Right lobe of liver (tissue), 6 donors: Measurements from ENCODE around the gene GBE1. TPM values are rescaled to one million over a fixed set of nuclear protein-coding genes. Genes with fewer than 3 reads are reported as not detected.

Experiments
- ATAC-seq, 4 donors: fragments of 200-7000 bp; cut with Tn5 transposase; one replicate each; pipeline ENCODE4 v1.9.1; 2020; ENCODE audit warnings: mild to moderate bottlenecking in 4 of 4, moderate library complexity in 4 of 4
- DNase-seq, 3 donors: peaks; one replicate each; pipeline ENCODE4 v3.0.0-alpha.2; 2020
- H3K27ac ChIP-seq, 3 donors: fragments of 200-600 bp; one replicate each; pipeline ENCODE4 v1.8.0; 2022
- H3K27me3 ChIP-seq, 2 donors: fragments of 200-600 bp; one replicate each; pipeline ENCODE4 v1.8.0; 2022
- H3K36me3 ChIP-seq, 4 donors: fragments of 200-600 bp; sonication (generic) in 1 of 4; one replicate each; pipeline versions ENCODE4 v1.5.1 to v1.8.0; 2017 to 2022; ENCODE audit warnings: control low read depth in 1 of 4
- H3K4me1 ChIP-seq, 4 donors: fragments of 200-600 bp; sonication (generic) in 1 of 4; one replicate each; pipeline versions ENCODE4 v1.5.1 to v1.8.0; 2017 to 2022; ENCODE audit warnings: control low read depth in 1 of 4
- H3K4me3 ChIP-seq, 3 donors: fragments of 200-600 bp; one replicate each; pipeline ENCODE4 v1.8.0; 2022
- H3K9me3 ChIP-seq, 4 donors: fragments of 200-600 bp; sonication (generic) in 1 of 4; one replicate each; pipeline versions ENCODE4 v1.5.1 to v1.8.0; 2017 to 2022; ENCODE audit warnings: control low read depth in 1 of 4
- CTCF ChIP-seq, 4 donors: fragments of 200-600 bp in 3 of 4; fragments of 450-650 bp in 1 of 4; IDR thresholded peaks; one replicate each; pipeline versions ENCODE4 v1.5.1 to v1.8.0; 2016 to 2022; ENCODE audit warnings: antibody characterized with exemption in 4 of 4, mild to moderate bottlenecking in 2 of 4
- POLR2A ChIP-seq: fragments of 450-650 bp; IDR thresholded peaks from one replicate; pipeline ENCODE4 v1.6.1; 2017; ENCODE audit warnings: antibody characterized with exemption, mild to moderate bottlenecking
- WGBS: methylation state at CpG from one replicate; pipeline ENCODE4 v1.1.6; 2018; ENCODE audit warnings: low coverage, low lambda C conversion rate; ENCODE audit not compliant: insufficient coverage; ENCODE audit errors: missing lambda C conversion rate; 5-methylcytosine and 5-hydroxymethylcytosine counted together
- intact Hi-C, 2 donors: fragments of 100-400 bp; cut with DNase I; formaldehyde crosslinking; loops; one replicate each; pipeline versions ENCODE4 v1.11.2 to v1.14.1; 2022
- total RNA-seq, 6 experiments: library from RNA; depleted of rRNA in 2 of 6; stranded (reverse); fragments of >200 nt in 2 of 6; fragmentation: NEBNext Ultra II Directional in 3 of 6; extraction: Animal tissue kit (Norgen Biotek cat#: 25700) in 3 of 6; gene quantifications; one replicate each; pipeline versions ENCODE4 v1.1.0 to v1.2.4, GENCODE V29; 2016 to 2023
- donor health status: DM: no; HTN: yes; CAD: no.
- donor health status: DM: no; HTN: no; CAD: no.
- donor health status: DM: no; HTN: no; CAD: no.
- donor health status: DM: no; HTN: yes; CAD: no.
- donor health status: DM: no; HTN: yes; CAD: no.

The GBE1 gene
- total RNA-seq, 6 experiments from 2014 or later, result 27.3 to 66.0 (median 57.3) TPM

GRCh38 chr3:81790117-81790516 lies 28.7 kb upstream of the GBE1 start:
- no peaks in the 10 kb centered on the region for H3K4me1 ChIP-seq
- WGBS, result 46% methylated on average over 3 of the region's 3 CpGs
- TF ChIP-seq POLR2A, result no peak
- TF ChIP-seq CTCF (IDR thresholded peaks at IDR 0.05), result no peak
- DNase-seq, result no peak
- no peak overlapping the region for H3K27ac ChIP-seq
- no peak overlapping the region for H3K4me3 ChIP-seq
- H3K36me3 ChIP-seq, result no peaks in the 10 kb centered on the region
- H3K9me3 ChIP-seq, result no peaks in the 10 kb centered on the region
- intact Hi-C loops, result no loop called here
- no peaks in the 10 kb centered on the region for H3K27me3 ChIP-seq
- ATAC-seq, result no peak

GRCh38 chr3:81789691-81790090 lies 28.2 kb upstream of the GBE1 start:
- intact Hi-C loops, result no loop called here
- H3K36me3 ChIP-seq, result no peaks in the 10 kb centered on the region
- H3K4me3 ChIP-seq, result no peak overlapping the region
- no peak overlapping the region for H3K27ac ChIP-seq
- DNase-seq (no peak), ATAC-seq (no peak)
- TF ChIP-seq POLR2A (no peak), CTCF (IDR thresholded peaks at IDR 0.05) (no peak)
- no peaks in the 10 kb centered on the region for H3K27me3 ChIP-seq
- no peaks in the 10 kb centered on the region for H3K9me3 ChIP-seq
- H3K4me1 ChIP-seq, result no peaks in the 10 kb centered on the region

- no peak for ATAC-seq
- Histone ChIP-seq H3K27ac (no peak overlapping the region), H3K27me3 (no peaks in the 10 kb centered on the region), H3K4me3 (no peak overlapping the region), H3K4me1 (no peaks in the 10 kb centered on the region), H3K9me3 (no peaks in the 10 kb centered on the region), H3K36me3 (no peaks in the 10 kb centered on the region)
- intact Hi-C loops, result no loop called here
- TF ChIP-seq POLR2A (no peak), CTCF (IDR thresholded peaks at IDR 0.05) (no peak)
- 41% methylated on average over 2 of the region's 2 CpGs for WGBS
- no peak for DNase-seq
These were observed 27.2 kb upstream of the GBE1 start for GRCh38 chr3:81788610-81789009.

- WGBS, result 61% methylated on average over 2 of the region's 2 CpGs
- intact Hi-C loops, result no loop called here
- H3K4me1 ChIP-seq, result no peaks in the 10 kb centered on the region
- H3K36me3 ChIP-seq, result no peaks in the 10 kb centered on the region
- no peak overlapping the region for H3K27ac ChIP-seq
- DNase-seq, result no peak
- no peaks in the 10 kb centered on the region for H3K27me3 ChIP-seq
- no peaks in the 10 kb centered on the region for H3K9me3 ChIP-seq
- H3K4me3 ChIP-seq, result no peak overlapping the region
- no peak for ATAC-seq
- no peak for TF ChIP-seq CTCF (IDR thresholded peaks at IDR 0.05)
- TF ChIP-seq POLR2A, result no peak
These were observed 26.6 kb upstream of the GBE1 start for GRCh38 chr3:81788044-81788443.

GRCh38 chr3:81782585-81782984 lies 21.1 kb upstream of the GBE1 start:
- no peak overlapping the region for H3K4me3 ChIP-seq
- no peaks in the 10 kb centered on the region for H3K27me3 ChIP-seq
- H3K27ac ChIP-seq, result no peak overlapping the region
- H3K36me3 ChIP-seq, result no peaks in the 10 kb centered on the region
- 8% methylated on average over 3 of the region's 3 CpGs for WGBS
- intact Hi-C loops, result no loop called here
- DNase-seq (no peak), ATAC-seq (no peak)
- no peak for TF ChIP-seq POLR2A
- no peak for TF ChIP-seq CTCF (IDR thresholded peaks at IDR 0.05)
- no peaks in the 10 kb centered on the region for H3K9me3 ChIP-seq
- peaks cover 0 to 2% (median 0%) of the 10 kb centered on the region in 4 donors for H3K4me1 ChIP-seq
